Stimulated activated CD4-positive, alpha-beta T cell treated with anti-CD3 and anti-CD28 coated beads, TNF-alpha, amount 100 ng/mL, for 24 hours (primary cell): ENCODE results near the gene POTEI.
A peak's percentile ranks its signal among the peaks of the same experiment; 100 is the strongest.
"Not testable (repeated sequence)": the region's sequence is repeated elsewhere in the genome, so short reads cannot be mapped to it uniquely, and the experiment has no call there.

Experiments used
- DNase-seq, 3 experiments: peaks; one replicate each; pipeline ENCODE4 v3.0.0-alpha.2; 2020; ENCODE audit warnings: low read depth in 3 of 3

Gene POTEI

GRCh38 chr2:130455413-130455812 is 53.7 kb downstream of the POTEI start:
- not testable (repeated sequence) for DNase-seq

GRCh38 chr2:130454712-130455083 is 54.4 kb downstream of the POTEI start:
- DNase-seq = not testable (repeated sequence)

DNA sequence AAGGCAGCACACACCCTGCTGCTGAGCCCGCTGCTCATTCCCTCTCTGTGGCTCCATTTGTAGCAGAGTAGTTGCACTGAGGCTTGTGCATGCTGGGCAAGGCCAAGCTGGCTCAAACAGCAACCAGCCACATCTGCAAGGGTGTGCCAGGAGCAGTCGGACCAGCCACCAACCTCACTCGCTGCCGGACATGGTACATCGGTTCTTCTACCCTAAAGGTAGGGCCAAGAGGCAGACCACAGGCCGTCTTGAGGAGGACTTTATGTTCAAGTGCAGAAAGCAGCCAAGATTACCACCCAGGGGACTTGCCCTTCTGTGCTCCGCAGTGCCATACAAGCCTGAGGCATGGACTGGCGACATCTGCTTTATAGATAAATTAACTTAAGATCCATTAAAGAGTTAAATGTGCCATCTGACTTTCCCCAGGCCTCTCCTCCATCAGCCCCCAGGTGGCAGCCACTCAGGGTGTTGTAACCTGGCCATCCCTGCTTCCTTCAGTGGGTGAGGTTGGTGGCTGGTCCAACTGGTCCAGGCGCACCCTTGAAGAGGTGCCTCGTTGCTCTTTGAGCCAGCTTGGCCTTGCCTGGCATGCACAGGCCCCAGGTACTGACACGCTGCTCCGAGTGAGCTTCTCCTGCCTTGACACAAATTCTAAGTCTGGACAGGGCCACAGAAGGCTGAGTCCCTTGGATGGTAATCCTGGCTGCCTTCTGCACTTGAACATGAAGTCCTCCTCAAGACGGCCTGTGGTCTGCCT is 55.0 kb downstream of the POTEI start:
- not testable (repeated sequence) for DNase-seq

GRCh38 chr2:130452897-130453296 is 56.2 kb downstream of the POTEI start:
- not testable (repeated sequence) for DNase-seq

DNA sequence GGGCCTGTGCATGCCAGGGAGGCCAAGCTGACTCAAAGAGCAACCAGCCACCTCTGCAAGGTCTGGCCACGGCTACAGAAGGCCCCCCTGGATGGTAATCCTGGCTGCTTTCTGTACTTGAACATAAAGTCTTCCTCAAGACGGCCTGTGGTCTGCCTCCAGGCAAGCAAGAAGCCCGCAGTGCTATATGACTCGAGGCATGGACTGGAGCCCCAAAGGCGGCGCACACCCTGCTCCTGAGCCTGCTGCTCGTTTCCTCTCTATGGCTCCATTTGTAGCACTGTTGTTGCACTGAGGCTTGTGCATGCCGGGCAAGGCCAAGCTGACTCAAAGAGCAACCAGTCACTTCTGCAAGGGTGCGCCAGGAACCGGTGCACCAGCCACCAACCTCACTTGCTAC is 57.3 kb downstream of the POTEI start:
- DNase-seq = not testable (repeated sequence)

- not testable (repeated sequence) for DNase-seq
Measured at GRCh38 chr2:130451278-130451677, 57.9 kb downstream of the POTEI start.

GRCh38 chr2:130450366-130450765 is 58.8 kb downstream of the POTEI start:
- DNase-seq = not testable (repeated sequence)

DNA sequence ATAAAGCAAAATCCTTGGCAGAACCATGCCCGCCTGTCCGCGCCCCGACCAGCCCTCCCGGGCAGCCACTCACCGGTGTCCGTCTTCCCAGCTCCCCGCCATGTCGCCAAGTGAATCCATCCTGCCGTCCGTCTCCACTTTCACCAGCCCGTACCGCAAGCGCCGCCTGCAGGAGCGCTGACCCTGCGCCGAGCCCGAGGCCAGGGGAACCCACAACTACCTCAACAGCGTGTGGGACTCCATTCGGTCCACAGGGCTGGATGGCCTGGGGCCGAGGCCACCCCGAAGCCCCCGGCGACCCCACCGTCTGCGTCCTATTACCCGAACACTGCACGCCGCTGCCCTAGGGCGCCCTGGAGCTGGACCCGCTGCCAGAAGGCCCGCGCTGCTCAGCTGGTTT is 81.5 kb downstream of the POTEI start:
- peak in 1 of 3 experiments; percentile 12 for DNase-seq

- not testable (repeated sequence) for DNase-seq
Measured at GRCh38 chr2:130418845-130419244, 90.3 kb downstream of the POTEI start.

GRCh38 chr2:130416693-130417092 is 92.4 kb downstream of the POTEI start:
- DNase-seq = peak in 1 of 3 experiments; percentile 33
